GM19240 (cell line): ENCODE results near the gene KCND2.
"Not testable (repeated sequence)": the region's sequence is repeated elsewhere in the genome, so short reads cannot be mapped to it uniquely, and the experiment has no call there.

ENCODE experiments used
- DNase-seq: peaks from one replicate; pipeline ENCODE4 v3.0.0; 2011; ENCODE audit warnings: low spot score; ENCODE audit not compliant: insufficient read length

Gene KCND2

DNA sequence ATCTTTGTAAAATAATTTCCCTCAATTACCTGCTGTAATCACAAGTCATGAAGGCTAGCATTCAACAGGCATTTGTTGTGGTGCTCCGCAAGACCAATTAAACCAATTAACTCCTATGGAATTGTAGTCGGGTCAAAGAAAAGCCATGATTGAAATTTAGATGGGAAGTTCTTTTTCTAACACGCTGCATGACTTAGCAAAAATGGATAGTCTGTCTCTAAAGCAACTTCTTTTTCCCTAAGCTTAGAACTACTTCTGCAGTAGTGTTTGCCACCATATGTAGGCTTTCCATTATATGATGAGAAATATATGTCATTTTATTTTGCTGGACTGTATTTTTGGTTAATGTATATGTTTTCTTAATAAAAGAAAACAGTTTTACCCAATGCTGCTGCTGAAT, 465.8 kb downstream of the KCND2 start:
- no peak for DNase-seq

DNA sequence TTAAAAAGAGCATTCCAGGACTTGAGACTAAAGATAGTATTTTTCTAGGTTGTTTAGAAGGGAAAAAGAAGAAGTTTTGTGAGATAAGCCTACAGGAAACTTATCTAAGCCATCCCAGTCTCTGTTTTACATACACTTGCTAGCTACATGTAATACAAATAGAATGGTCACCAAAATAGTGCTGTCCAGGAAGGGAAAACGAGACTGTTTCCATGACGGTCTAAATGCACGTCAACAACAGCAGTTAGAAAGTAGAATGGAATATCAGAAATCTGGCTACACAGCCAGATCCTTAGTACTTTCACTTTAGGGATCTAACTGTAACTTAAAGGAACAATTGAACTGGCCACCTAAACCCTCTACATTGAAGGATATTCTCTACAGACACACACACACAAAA, 467.4 kb downstream of the KCND2 start:
- no peak for DNase-seq

DNA sequence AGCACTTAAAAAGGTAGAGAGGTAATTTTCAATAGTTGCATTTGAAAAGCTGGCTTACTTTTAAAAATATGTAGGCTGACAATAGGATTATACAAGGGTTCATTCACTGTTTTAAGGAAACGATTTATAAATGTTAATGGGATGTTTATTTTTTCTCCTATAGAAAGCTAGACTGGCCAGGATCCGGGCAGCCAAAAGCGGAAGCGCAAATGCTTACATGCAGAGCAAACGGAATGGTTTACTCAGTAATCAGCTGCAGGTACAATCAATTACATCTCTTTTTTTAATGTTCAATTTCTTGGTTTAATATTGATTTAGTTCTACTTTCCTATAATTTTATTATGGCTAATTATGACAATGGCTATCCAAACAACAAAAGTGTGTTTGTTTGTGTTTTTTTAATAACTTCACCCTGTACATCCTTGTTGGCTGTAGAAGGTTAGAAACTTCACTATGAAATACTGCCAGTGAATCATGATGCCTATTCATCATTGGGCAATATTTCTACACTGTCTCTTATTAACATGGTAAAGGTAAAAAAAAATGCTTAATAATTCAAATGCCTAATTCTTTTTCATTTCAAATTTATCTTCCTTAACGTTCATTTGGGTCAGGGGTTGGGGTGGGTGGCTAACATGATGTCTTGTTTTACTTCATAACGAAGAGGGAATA, 468.5 kb downstream of the KCND2 start:
- DNase-seq = no peak

DNA sequence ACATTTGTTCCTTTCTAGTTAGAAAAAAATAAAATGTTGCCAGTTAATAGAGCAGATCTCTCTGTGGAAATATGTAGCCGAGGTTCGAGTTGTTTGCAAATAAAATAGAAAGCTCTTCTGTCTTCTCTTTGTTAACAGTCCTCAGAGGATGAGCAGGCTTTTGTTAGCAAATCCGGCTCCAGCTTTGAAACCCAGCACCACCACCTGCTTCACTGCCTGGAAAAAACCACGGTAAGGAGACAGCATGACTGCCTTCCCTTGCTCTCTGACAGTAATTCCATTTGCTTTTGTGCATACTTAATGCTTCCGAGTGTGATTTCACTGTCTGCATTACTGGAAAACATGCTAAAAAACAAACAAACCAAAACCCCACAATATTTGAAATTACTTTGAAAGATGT, 469.4 kb downstream of the KCND2 start:
- DNase-seq = no peak

DNA sequence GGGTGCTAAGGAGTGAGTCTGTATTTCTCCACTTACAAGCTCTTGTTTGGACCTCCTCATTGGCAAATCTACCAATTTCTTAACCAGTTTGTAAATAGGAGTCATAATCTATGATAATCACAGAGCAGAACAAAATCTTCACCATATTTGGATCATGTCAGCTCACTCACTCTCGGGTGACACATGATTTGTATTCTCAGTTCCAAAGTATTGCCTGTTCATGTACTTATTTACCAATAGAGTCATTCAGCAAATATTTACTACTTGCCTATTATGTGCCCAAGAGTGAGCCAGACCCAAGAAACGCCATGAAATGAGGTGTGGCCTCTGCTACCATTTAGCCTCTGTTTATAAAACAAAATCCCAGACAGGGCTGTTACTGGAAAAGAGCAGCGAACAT, 470.2 kb downstream of the KCND2 start:
- no peak for DNase-seq

DNA sequence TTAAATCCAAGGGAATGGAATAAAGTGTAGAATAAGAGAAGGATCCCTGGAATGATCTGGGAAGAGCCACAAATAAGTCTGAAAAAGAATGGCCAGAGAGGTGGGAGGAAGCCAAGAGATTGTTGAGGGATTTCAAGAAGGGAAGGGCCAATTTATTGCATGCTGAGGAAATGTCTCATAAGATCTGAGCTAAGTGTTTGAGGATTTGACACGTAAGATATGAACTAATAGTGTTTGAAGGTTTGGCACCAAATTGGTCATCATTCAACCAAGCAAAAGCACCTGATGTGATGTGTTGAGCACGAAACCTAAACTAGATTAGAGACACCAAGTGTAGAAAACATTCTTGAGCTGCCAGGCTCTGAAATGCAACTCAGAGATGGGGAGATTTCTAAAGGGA, 487.1 kb downstream of the KCND2 start:
- DNase-seq = no peak

DNA sequence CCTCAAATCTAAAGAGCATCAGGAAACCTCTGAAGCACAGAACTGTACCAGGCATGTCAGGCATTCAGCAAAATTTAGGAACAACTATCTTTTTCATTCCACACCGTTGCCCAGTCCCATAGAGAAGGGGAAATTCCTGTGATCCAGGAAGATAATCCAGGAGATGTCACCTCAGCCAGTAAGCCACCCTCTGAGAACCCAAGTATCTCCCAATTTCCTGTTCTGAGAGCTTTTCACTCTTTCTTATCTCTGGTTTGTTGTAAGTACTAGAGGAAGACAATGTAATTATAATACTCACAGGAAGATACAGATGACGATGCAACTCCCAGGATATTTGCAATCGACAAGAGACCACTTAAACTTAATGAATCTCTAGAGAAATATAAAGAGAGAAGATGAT, 487.9 kb downstream of the KCND2 start:
- no peak for DNase-seq

DNA sequence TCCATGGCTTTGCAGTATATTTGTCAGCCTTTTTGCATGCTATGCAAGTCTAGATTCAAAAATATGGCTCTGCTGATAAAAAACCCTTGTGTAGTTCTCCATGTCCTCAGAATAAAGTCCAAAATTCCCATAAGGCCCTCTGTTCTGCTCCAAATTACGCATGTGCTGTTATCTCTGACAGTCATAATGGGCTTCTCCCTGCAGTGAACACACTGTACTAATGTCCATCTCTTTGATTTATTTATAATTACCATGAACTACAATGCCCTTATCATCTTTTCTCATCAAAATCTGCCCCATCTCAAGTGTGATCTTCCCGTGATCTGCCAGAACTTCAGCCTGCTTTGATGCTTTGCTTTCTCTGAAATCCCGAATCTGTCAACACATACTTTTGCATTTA, 497.2 kb downstream of the KCND2 start:
- DNase-seq = no peak

DNA sequence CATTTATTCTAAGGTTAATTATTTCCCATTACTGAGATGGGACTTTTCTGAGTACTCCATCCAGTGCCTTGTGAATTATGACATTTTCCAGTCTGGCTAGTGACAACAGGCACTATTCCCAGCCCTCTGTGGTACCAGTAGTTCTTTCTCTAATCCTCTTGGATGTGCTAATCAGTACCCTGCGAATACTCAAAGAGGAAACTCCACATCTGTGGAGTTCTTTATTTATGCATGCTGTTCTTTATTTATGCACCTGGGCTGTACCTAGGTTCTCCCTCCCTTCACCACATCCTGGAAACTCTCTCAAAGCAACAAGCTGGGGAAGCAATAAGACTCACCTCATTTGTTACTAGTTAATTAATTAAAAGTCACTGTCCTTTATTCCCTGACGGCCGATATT, 501.5 kb downstream of the KCND2 start:
- DNase-seq = no peak

DNA sequence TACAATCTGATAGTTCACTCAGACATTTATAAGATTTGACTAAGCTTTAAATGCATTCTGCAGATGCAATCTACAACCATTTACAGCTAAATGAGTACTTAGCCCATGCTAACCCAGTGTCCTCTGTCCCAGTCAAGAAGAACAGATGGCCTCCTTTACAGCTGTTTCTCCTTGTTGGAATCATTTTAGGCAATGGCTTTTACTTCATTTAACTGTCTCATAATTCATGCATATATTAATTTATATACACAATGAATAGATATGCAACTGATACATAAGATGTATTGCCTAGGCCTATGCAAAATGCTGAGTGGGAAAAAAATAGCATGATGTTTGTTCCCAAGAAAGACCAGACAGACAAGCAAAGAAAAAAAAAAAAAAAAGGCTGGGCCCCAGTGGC, 502.8 kb downstream of the KCND2 start:
- DNase-seq = no peak

DNA sequence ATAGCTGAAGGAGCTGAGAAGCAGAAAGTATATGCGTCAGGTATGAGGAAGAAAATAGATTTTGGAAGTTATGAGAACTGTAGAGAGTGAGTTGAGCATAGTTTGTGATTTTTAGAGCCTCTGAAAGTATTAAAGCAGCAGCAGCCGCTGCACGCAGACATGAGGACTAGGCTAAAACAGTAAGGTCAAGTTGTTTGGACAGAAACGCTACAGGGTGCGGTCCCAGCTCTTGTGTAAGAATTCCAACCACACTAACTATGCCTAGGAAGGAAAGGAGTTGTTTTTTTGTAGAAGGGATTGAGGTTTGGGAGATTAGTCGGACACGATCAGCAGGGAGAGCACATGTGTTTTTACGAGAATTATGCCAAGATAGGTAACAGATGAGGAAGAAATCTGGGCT, 506.1 kb downstream of the KCND2 start:
- not testable (repeated sequence) for DNase-seq

DNA sequence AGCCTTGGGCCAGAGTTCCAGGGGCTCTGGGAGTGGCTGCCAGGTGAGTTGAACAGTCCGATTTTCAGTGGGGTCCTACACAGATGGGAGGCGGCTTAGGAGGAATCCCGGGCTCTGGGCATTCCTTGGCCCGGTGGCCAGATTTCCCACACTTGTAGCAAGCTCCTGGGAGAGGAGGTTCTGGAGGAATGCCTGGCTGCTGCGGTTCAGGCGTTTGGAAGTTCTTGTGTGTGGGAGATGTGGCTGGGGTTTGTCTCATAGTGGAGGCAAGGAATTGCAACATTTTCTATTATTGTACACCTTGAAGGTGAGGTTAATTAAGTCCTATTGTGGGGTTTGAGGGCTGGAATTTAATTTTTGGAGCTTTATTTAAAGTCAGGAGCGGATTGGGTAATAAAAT, 507.5 kb downstream of the KCND2 start:
- not testable (repeated sequence) for DNase-seq

DNA sequence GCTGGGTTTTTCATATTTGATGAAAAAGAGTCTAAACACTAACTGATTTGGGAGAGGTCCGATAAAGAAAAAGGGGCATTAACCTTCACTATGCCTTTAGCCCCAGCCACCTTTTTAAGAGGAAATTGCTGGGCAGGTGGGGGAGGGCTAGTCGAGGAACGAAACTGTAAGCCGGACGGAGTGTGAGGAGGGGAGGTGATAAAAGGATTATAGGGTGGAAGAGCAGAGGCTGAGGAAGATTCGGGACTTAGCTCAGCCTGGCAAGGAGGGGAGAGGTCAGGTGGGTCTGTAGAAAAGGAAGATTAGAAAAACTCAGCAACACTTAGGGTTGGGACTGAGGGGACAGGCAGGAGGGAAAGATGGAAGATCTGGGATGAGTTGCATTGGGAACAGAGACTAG, 508.0 kb downstream of the KCND2 start:
- DNase-seq = no peak

DNA sequence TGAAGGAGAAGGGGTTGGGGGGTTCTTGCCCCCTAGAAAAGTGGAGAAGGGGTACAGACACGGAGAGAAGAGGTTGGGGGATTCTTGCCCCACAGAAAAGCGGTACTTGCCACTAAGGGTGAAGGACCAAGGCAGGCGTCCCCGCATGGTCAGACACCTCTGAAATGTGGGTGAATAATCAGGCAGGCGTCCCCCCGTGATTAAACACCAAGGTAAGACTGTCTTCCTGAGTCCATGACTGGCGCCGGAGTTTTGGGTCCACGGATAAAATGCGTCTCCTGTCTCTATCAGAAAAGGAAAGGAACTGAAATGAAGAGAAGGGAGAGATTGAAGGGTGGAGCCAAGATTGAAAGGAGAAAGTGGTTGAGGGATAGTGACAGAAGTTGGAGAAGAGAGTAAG, 508.9 kb downstream of the KCND2 start:
- not testable (repeated sequence) for DNase-seq

DNA sequence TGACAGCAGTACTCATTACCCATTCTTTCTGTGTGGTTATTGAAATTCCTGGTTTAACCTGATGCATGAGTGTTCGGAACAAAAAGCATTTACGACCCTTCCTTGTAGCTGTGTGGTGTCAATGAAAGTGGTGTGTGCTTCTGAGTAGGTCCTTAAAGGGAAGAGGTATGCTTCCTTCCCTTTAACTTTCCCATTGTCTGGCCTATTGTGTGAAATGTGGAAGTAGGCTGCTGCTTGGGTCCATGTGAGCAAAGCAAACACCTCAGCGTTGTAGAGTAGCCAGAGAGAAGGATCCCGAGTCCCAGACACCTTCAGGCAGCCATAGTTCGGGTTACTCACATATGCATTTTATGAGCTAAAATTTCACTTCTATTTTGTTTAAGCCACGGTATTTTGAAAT, 510.3 kb downstream of the KCND2 start:
- no peak for DNase-seq

DNA sequence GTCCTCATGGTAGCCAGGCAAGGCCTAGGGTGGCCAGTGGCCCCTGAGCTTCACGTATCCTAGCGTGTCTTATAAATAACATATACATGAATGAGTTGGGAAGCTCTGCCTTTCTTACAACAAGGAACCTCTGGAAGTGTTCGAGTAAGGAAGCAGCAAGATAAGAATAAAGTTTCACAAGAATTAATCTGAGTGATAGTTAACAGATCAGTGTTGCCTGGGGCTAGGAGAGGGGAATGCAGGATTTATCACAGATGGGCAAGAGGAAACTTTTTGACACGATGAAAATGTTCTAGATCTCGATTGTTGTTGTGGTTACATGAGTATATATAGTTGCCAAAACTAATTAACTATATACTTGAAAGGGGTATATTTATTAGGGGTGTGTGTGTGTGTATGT, 510.7 kb downstream of the KCND2 start:
- no peak for DNase-seq

DNA sequence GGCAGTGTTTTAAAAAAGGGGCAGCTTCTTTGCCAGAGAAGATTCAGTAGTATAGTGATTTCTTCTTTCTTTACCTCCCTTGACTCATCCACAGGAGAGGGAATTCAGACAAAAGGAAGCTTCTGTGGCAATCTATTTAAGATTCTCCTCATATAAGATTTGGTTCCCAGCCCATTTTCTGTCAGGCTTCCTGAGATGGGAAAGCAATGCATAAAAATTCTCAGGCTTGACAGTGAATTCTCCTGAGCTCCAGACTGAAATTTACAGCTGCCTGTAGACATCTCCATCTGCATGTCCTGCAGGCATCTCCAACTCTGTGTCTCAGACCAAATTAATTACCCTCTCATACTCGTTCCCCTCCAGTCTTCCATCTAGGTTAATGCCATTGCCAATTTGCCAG, 512.1 kb downstream of the KCND2 start:
- no peak for DNase-seq

DNA sequence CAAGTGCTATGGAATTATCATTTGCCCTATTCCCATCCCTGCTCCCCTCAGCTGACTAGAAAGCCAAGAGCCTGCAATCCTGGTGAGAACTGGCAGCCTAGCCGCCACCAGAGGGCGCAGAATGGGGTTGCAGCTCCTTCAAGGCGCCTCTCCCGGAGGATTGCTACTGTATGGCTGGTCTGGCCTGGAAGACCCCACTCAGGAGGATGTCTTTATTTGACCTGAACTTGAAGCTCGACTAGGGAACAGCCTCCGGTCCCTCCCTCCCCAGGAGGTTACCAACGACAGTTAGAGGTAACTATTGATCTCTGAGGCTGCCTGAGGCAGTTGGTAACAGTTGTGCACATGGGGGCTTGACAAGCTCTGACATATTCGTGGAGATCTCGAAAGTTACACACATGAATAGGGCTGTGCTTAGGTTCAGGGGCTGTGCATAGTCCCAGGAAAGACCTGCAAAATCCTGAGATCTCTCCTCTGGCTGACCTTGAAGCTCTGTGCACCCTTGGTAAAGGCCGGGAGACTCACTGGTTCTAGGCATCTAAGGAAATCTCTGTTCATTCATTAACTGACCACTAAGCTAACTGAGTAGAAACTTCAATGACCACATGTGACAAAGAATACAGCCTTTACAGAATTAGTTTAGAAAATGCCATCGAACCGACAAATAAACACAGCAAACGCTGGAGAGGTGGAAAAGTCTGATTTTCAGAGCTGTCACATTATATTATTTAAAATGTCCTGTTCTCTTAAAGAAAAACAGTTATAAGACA, 519.3 kb downstream of the KCND2 start:
- DNase-seq = peak; percentile 38

DNA sequence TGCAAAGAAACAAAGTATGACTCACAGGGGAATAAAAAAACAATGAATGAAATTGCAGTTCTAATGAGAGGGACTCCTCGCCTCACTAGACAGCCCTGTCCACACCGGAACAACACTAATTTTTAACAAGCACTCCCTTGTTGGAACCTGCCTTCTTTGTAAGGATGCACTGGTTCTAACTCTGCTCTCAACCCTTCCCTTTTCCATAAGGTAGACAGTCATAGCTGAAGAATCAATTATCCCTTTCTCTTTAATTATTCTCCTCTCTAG, 519.8 kb downstream of the KCND2 start:
- DNase-seq = no peak

DNA sequence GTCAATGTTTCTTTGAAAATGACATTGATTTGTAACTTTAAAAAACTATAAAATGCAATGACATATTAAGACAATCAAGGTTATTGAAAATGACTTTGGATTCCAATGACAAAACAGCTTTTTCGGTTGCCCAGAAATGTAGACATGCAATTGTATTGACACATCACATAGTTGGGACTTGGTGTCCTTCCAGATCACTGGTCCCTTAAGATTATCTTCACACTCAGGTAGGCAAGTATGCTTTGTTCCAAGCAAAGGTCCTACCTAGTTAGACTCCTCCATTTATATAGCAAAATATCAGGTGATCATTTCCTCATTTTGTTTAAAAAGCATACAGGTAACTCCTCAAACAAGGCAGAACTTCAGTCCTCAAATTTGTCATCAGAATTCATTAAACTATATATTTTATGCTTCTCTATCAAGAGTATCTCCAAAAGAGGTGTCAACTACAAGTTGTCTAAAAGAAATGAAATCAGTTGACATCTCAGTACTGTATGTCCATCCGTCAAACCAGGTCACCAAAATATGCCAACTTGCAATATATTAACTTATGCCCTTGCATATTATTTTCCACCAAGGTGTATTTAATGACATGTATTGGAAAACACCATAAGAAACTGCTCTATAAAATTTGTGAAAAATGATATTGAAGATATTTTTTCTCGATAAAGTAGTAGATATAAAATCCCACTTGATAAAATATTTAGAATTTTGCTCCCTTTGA, 520.4 kb downstream of the KCND2 start:
- DNase-seq = no peak

DNA sequence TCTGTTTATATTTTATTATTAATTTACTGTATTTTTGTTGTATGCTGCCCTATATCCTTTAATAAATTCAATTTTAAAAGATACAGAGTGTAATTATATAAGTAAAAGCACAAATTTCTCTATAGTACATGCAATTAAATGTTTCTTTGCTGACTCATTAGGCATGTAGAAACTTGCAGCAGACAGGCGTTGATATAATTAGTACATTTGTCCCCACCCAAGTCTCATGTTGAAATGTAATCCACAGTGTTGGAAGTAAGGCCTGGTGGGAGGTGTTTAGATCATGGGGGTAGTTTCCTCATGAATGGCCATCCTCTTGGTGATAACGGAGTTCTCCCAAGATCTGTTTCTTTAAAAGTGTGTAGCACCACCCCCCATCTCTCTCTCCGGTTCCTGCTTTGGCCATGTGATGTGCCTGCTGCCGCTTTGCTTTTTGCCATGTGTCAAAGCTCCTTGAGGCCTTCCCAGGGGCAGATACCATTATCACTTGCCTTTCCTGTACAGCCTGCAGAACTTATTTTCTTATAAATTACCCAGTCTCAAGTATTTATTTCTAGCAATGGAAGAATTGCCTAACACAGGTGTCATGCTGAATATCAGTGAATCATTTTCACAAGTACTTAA, 521.2 kb downstream of the KCND2 start:
- no peak for DNase-seq

DNA sequence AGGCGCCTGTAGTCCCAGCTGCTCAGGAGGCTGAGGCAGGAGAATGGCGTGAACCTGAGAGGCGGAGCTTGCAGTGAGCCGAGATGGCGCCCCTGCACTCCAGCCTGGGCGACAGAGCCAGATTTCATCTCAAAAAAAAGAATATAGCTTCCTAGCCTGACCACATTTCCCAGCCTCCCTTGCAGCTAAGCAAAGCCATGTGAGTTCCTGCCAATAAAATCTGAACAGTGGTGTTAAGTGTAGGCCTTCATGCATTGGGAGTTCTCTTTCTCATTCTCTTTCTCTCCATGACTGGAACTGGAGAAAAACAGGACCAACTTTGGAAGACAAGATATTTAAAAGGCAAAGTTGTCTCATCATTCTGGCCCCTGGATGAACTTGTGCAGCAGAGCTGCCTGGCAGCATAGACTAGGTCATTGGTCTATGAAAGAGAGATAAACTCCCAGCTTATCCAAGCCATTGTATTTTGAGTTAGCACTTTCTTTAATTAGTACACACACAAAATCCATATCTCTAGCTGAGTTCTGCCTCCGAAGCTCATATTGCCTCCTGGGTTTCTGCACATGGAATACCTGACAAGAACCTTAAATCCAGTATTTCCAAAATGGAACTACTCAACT, 524.2 kb downstream of the KCND2 start:
- no peak for DNase-seq
